ENCODE measurements around the gene SS18. TPM values are rescaled to one million over a fixed set of nuclear protein-coding genes. Genes with fewer than 3 reads are reported as not detected.

SS18 gene
- total and polyA plus RNA-seq, 2 of the 13 experiments (the other 11 are each of a cell fraction or from before 2014, with no cell fraction given), result 49.2 to 82.7 TPM

GRCh38 chr18:26074246-26074645 lies 16.2 kb downstream of the SS18 start (continued):
- TF ChIP-seq, protein P1, sequence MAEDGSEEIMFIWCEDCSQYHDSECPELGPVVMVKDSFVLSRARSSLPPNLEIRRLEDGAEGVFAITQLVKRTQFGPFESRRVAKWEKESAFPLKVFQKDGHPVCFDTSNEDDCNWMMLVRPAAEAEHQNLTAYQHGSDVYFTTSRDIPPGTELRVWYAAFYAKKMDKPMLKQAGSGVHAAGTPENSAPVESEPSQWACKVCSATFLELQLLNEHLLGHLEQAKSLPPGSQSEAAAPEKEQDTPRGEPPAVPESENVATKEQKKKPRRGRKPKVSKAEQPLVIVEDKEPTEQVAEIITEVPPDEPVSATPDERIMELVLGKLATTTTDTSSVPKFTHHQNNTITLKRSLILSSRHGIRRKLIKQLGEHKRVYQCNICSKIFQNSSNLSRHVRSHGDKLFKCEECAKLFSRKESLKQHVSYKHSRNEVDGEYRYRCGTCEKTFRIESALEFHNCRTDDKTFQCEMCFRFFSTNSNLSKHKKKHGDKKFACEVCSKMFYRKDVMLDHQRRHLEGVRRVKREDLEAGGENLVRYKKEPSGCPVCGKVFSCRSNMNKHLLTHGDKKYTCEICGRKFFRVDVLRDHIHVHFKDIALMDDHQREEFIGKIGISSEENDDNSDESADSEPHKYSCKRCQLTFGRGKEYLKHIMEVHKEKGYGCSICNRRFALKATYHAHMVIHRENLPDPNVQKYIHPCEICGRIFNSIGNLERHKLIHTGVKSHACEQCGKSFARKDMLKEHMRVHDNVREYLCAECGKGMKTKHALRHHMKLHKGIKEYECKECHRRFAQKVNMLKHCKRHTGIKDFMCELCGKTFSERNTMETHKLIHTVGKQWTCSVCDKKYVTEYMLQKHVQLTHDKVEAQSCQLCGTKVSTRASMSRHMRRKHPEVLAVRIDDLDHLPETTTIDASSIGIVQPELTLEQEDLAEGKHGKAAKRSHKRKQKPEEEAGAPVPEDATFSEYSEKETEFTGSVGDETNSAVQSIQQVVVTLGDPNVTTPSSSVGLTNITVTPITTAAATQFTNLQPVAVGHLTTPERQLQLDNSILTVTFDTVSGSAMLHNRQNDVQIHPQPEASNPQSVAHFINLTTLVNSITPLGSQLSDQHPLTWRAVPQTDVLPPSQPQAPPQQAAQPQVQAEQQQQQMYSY (CRISPR knock-in tag; IDR thresholded peaks at IDR 0.05), result no peak

DNA sequence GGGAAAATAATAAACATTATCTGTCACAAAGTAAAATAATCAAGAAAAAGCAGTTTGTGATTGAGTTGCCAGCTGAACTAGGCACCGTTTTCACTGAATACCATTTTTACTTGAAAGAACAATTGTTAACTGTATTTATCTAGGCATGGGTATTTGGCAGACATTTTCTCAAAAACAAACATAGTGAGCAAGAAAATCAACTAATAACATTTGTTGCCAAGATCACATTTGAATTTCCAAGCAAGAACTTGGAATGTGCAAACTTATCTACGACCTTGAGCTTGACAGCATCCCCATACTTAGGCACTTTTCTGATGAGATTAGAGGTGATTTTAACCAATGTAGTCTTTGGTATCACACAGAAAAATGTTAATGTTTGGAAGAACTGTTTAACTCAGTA lies 16.7 kb downstream of the SS18 start:
- FAIRE-seq (no peak), DNase-seq (ENCODE audit: low spot score) (no peak), ATAC-seq (no peak)
- Histone ChIP-seq H3K36me3 (replicated peaks in 1 of 2; ENCODE audit: control insufficient read depth in 1 of 2, insufficient read depth in 2 of 2, low read length in 2 of 2) (peaks cover 1 to 47% of the 10 kb centered on the region in 2 experiments; a peak in 4 of 5 replicates), H3K4me2 (ENCODE audit: low read depth, low read length) (no peak overlapping the region), H4K20me1 (ENCODE audit: insufficient read depth, low read length) (no peaks in the 10 kb centered on the region), H2AFZ (ENCODE audit: low read length) (no peak overlapping the region), H3K4me1 (ENCODE audit: insufficient read depth, low read length) (0 out of 2 replicates have a peak, but pooled peaks cover 6% of the 10 kb centered on the region), H3K4me3 (replicated peaks in 1 of 3; ENCODE audit: insufficient read depth in 1 of 3, low read depth in 2 of 3, low read length in 3 of 3) (no peak overlapping the region), H3K9ac (ENCODE audit: insufficient read depth, low read depth, low read length) (no peak overlapping the region), H3K9me3 (ENCODE audit: low read length) (no peaks in the 10 kb centered on the region), H3K27ac (ENCODE audit: extremely low read length, insufficient read depth, low read length) (no peak overlapping the region), H3K79me2 (ENCODE audit: insufficient read depth, low read length) (peaks cover 4% of the 10 kb centered on the region), H3K27me3 (ENCODE audit: control insufficient read depth in 1 of 2, insufficient read depth in 2 of 2, low read length in 2 of 2) (no peaks in the 10 kb centered on the region)
- in situ Hi-C loops (cut with HindIII; ENCODE audit: extremely low pct_ligation_motif_present, low pct_unique_long_range_greater_than_20kb), result no loop called here
- ChIA-PET CTCF (ENCODE audit: low intra/inter-chr PET ratio, low total read pairs) (no interaction called here), POLR2A (no interaction called here)
- BruUV-seq (replicated peaks), result no TSS peak
- intact Hi-C loops (cut with micrococcal nuclease; ENCODE audit: unreplicated experiment), result no loop called here
- 92% methylated on average over 2 of the region's 2 CpGs for WGBS (ENCODE audit: low lambda C conversion rate)
- no peak for TF ChIP-seq ZFP62 (CRISPR knock-in tag; IDR thresholded peaks at IDR 0.05)
- no peak for TF ChIP-seq CBFB (CRISPR knock-in tag; IDR thresholded peaks at IDR 0.05)
- no peak for TF ChIP-seq ZNF383 (CRISPR knock-in tag; IDR thresholded peaks at IDR 0.05; ENCODE audit: borderline replicate concordance)
- no peak for TF ChIP-seq DRAP1 (CRISPR knock-in tag; IDR thresholded peaks at IDR 0.05)
- no peak for TF ChIP-seq NFRKB (IDR thresholded peaks at IDR 0.05)
- no peak for TF ChIP-seq SOX6 (IDR thresholded peaks at IDR 0.05)
- TF ChIP-seq SOX6 (CRISPR knock-in tag; IDR thresholded peaks at IDR 0.05), result no peak
- TF ChIP-seq ETV6 (CRISPR knock-in tag; conservative IDR thresholded peaks at IDR 0.05), result no peak
- TF ChIP-seq, protein P2, sequence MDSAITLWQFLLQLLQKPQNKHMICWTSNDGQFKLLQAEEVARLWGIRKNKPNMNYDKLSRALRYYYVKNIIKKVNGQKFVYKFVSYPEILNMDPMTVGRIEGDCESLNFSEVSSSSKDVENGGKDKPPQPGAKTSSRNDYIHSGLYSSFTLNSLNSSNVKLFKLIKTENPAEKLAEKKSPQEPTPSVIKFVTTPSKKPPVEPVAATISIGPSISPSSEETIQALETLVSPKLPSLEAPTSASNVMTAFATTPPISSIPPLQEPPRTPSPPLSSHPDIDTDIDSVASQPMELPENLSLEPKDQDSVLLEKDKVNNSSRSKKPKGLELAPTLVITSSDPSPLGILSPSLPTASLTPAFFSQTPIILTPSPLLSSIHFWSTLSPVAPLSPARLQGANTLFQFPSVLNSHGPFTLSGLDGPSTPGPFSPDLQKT (CRISPR knock-in tag; IDR thresholded peaks at IDR 0.05; ENCODE audit: borderline replicate concordance), result no peak
- no peak for TF ChIP-seq ZBTB43 (CRISPR knock-in tag; conservative IDR thresholded peaks at IDR 0.05)
- no peak for TF ChIP-seq ZNF614 (CRISPR knock-in tag; IDR thresholded peaks at IDR 0.05; ENCODE audit: borderline replicate concordance)
- no peak for TF ChIP-seq RFX1 (IDR thresholded peaks at IDR 0.05)
- TF ChIP-seq ZNF30 (CRISPR knock-in tag; IDR thresholded peaks at IDR 0.05), result no peak
- no peak for TF ChIP-seq POGZ (CRISPR knock-in tag; IDR thresholded peaks at IDR 0.05)

Data from HepG2 (cell line).